OCI-LY7 (cell line): ENCODE results near the gene CSF2RB. TPM values are rescaled to one million over a fixed set of nuclear protein-coding genes. Genes with fewer than 3 reads are reported as not detected.

Source experiments
- BruUV-seq: library from RNA; stranded (reverse); fragments of 400-500 nt; replicated peaks from 2 replicates; lab custom pipeline; 2021; lab: Mats Ljungman, UMichigan
- CTCF ChIA-PET: fragments of 300-600 bp; sonication (Branson Sonifier 250); formaldehyde crosslinking; loops from one replicate; lab custom pipeline; 2022; ENCODE audit warnings: antibody characterized with exemption; ENCODE audit not compliant: unreplicated experiment; lab: Charles Lee
- POLR2A ChIA-PET: fragments of 300-600 bp; sonication (Branson Sonifier 250); formaldehyde crosslinking; loops from one replicate; lab custom pipeline; 2022; ENCODE audit warnings: antibody characterized with exemption; lab: Charles Lee
- DNase-seq: peaks from one replicate; pipeline ENCODE4 v3.0.0-alpha.2; 2015; ENCODE audit warnings: low spot score
- H2AFZ ChIP-seq: fragments of 200-600 bp; sonication (generic), shearing (Covaris generic); 2 replicates; pipeline ENCODE4 v1.6.1; 2014; ENCODE audit warnings: mild to moderate bottlenecking, antibody characterized with exemption, low read length, moderate library complexity
- H3K27ac ChIP-seq: fragments of 200-600 bp; sonication (generic); 2 replicates; pipeline ENCODE4 v1.5.1; 2014; ENCODE audit warnings: mixed run types, low read depth, mild to moderate bottlenecking, moderate library complexity, low read length, inconsistent platforms; ENCODE audit not compliant: poor library complexity, severe bottlenecking
- H3K36me3 ChIP-seq: fragments of 200-600 bp; sonication (generic); 2 replicates; pipeline ENCODE4 v1.6.1; 2014; ENCODE audit warnings: mild to moderate bottlenecking, antibody characterized with exemption, low read length, moderate library complexity, mixed read lengths; ENCODE audit not compliant: insufficient read depth
- H3K4me1 ChIP-seq: fragments of 200-600 bp; sonication (generic); 2 replicates; pipeline ENCODE4 v1.5.1; 2014; ENCODE audit warnings: mild to moderate bottlenecking, low read length; ENCODE audit not compliant: insufficient read depth, poor library complexity, severe bottlenecking
- H3K4me2 ChIP-seq: fragments of 200-600 bp; sonication (generic); 2 replicates; pipeline ENCODE4 v1.6.1; 2014; ENCODE audit warnings: mild to moderate bottlenecking, low read length
- H3K4me3 ChIP-seq: fragments of 200-600 bp; sonication (generic); 2 replicates; pipeline ENCODE4 v1.5.1; 2014; ENCODE audit warnings: mild to moderate bottlenecking, low read depth, low read length; ENCODE audit not compliant: poor library complexity, severe bottlenecking
- H3K79me2 ChIP-seq: fragments of 200-600 bp; sonication (generic); 2 replicates; pipeline ENCODE4 v1.6.1; 2016; ENCODE audit warnings: low read depth, mild to moderate bottlenecking, low read length, moderate library complexity, mixed read lengths; ENCODE audit not compliant: insufficient read depth
- H3K9me2 ChIP-seq: fragments of 200-600 bp; sonication (generic); 2 replicates; pipeline ENCODE4 v1.6.1; 2016; ENCODE audit warnings: mild to moderate bottlenecking, low read length, mixed read lengths; ENCODE audit not compliant: insufficient read depth
- H3K9me3 ChIP-seq: fragments of 200-600 bp; sonication (generic); 2 replicates; pipeline ENCODE4 v1.6.1; 2014; ENCODE audit warnings: mild to moderate bottlenecking, mixed run types, low read length, mixed read lengths
- H4K20me1 ChIP-seq: fragments of 200-600 bp; sonication (generic); 2 replicates; pipeline ENCODE4 v1.6.1; 2014; ENCODE audit warnings: mild to moderate bottlenecking, antibody characterized with exemption, low read length, moderate library complexity, mixed read lengths; ENCODE audit not compliant: insufficient read depth
- CTCF ChIP-seq: fragments of 200-600 bp; sonication (generic); conservative IDR thresholded peaks from 2 replicates; pipeline ENCODE4 v1.5.1; 2014; ENCODE audit warnings: mild to moderate bottlenecking, antibody characterized with exemption, low read length, moderate library complexity, mixed read lengths
- EZH2phosphoT487 ChIP-seq: fragments of 200-600 bp; sonication (generic); IDR thresholded peaks from 2 replicates; pipeline ENCODE4 v1.6.1; 2018; ENCODE audit warnings: low read depth, borderline replicate concordance, mild to moderate bottlenecking, mixed run types, antibody characterized with exemption, low read length, moderate library complexity, mixed read lengths
- intact Hi-C: fragments of 100-400 bp; cut with micrococcal nuclease; formaldehyde crosslinking; loops from one replicate; pipeline ENCODE4 v1.10.0; 2022; ENCODE audit not compliant: unreplicated experiment
- total RNA-seq, 2 experiments: library from RNA; depleted of rRNA in 1 of 2; stranded (reverse); fragments of >200 nt in 1 of 2; shearing (Covaris generic) in 1 of 2; gene quantifications; 2 replicates each; pipeline ENCODE4 v1.2.3, GENCODE V29; 2014 to 2022

The CSF2RB gene
- total RNA-seq, 2 experiments from 2014 or later = 6.2 to 23.4 TPM

DNA sequence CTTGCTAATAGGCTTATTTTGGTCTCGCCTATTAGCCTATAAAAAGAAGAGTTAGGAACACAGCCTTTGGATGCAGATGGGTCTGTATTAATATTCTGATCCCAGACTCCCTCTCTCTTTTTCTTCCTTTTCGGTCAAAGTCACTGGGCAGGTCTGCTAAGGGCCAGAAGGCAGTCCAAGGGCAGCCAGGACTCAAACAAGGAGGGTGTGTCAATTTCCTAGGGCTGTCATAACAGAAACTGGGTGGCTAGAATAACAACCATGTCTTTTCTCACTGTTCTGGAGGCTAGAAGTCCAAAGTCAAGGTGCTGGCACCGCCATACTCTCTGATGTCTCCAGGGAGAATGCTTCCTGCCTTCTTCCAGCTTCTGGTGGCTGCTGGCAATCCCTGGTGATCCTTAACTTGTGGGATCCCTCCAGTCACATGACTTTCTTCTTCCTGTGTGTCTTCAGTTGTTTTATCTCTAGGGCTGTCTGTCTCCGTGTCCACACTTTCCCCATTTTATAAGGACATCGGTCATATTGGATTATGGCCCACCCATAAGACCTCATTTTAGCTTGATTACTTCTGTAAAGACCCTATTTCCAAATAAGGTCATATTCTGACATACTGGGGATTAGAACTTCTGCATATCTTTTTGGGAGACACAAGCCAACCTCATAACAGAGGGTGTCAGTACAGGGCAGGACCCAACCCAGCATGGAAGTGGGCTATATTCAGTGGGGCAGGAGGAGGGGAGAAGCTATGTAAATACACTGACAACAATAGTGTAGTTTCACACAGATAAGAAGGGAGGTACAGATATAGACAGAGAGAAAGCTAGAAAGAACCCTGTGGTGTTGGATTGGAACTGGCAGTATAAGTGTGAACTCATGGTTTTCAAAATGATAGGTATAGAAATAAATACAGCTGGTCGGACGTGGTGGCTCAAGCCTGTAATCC lies 5.9 kb upstream of the CSF2RB start:
- ChIA-PET POLR2A (interaction anchor here (0.6 kb wide), 1 partner anchor 17 kb away, joined by 3 read pairs; no protein-coding TSS in a partner anchor), CTCF (no interaction called here)
- H3K9me3 ChIP-seq = no peaks in the 10 kb centered on the region
- intact Hi-C loops = no loop called here
- no peak for TF ChIP-seq CTCF
- TF ChIP-seq EZH2phosphoT487 = no peak
- no peaks in the 10 kb centered on the region for H3K36me3 ChIP-seq
- H3K79me2 ChIP-seq = no peaks in the 10 kb centered on the region
- H4K20me1 ChIP-seq = no peaks in the 10 kb centered on the region
- H2AFZ ChIP-seq = no peak overlapping the region
- H3K4me1 ChIP-seq = no peaks in the 10 kb centered on the region
- H3K4me3 ChIP-seq = no peak overlapping the region
- no TSS peak for BruUV-seq
- H3K27ac ChIP-seq = no peak overlapping the region
- no peak for DNase-seq
- H3K9me2 ChIP-seq = no peaks in the 10 kb centered on the region
- no peak overlapping the region for H3K4me2 ChIP-seq

DNA sequence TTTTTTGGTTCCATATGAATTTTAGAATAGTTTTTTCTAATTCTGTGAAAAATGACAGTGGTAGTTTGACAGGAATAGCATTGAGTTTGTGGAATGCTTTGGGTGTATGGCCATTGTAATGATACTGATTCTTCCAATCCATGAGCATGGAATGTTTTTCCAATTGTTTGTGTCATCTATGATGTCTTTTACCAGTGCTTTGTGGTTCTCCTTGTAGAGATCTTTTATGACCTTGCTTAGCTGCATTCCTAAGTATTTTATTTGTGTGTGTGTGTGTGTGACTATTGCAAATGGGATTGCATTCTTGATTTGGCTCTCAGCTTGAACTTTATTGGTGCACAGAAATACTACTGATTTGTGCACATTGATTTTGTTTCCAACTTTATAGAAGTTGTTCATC lies 3.0 kb upstream of the CSF2RB start:
- intact Hi-C loops = loop anchor here (5.0 kb wide), 1 partner anchor 67 kb away; no protein-coding TSS in a partner anchor
- Histone ChIP-seq H3K27ac (no peak overlapping the region), H3K9me2 (no peaks in the 10 kb centered on the region), H2AFZ (no peak overlapping the region), H3K79me2 (no peaks in the 10 kb centered on the region), H3K36me3 (no peaks in the 10 kb centered on the region), H3K4me2 (no peak overlapping the region), H4K20me1 (no peaks in the 10 kb centered on the region), H3K9me3 (no peaks in the 10 kb centered on the region), H3K4me1 (peaks cover 26% of the 10 kb centered on the region), H3K4me3 (no peak overlapping the region)
- TF ChIP-seq EZH2phosphoT487 (no peak), CTCF (no peak)
- ChIA-PET POLR2A (no interaction called here), CTCF (no interaction called here)
- DNase-seq = no peak
- no TSS peak for BruUV-seq
